ENCODE measurements around the gene INPP5D. TPM values are rescaled to one million over a fixed set of nuclear protein-coding genes. Genes with fewer than 3 reads are reported as not detected.

Gene INPP5D
- total RNA-seq, 4 donors from 2014 or later: 7.8 to 40.4 (median 26.1) TPM

DNA sequence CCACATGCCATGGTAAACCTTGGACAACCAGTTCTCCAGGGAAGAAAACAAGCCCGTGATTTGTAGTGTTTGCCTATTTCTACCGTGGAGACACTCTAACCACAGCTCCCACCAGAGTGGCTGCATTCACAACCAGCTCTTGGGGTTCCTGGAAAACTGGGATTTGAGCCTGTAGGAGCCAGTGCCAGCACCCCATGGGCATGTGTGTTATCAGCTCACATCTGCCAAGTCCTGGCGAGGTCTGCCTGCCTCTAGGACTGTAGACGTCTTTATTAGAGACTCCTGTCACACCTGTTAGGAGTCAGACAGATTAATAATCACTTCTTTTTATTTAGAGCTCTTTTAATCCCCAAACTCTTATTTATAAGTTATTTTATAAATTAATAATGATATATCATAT, 41.0 kb downstream of the INPP5D start:
- in situ Hi-C loops (cut with MboI; ENCODE audit: low pct_ligation_motif_present in 1 of 4, low pct_unique_long_range_greater_than_20kb in 1 of 4, low sequenced_read_pairs in 3 of 4) (no loop called here), intact Hi-C loops (cut with DNase I; ENCODE audit: low total_unique reads) (no loop called here)
- DNase-seq: no peak
- Histone ChIP-seq H3K4me3 (no peak overlapping the region), H3K27me3 (no peaks in the 10 kb centered on the region), H3K9me3 (no peaks in the 10 kb centered on the region), H3K36me3 (no peaks in the 10 kb centered on the region), H3K4me1 (no peaks in the 10 kb centered on the region), H3K27ac (no peak overlapping the region)
- WGBS, 2 donors (ENCODE audit: low coverage in 1 of 2): 40 to 61% methylated on average over 2 to 4 of the region's 4 CpGs
- no peak for TF ChIP-seq POLR2AphosphoS5 (IDR thresholded peaks at IDR 0.05)
- no peak for TF ChIP-seq EP300 (IDR thresholded peaks at IDR 0.05; ENCODE audit: low read depth)
- TF ChIP-seq, protein P1, sequence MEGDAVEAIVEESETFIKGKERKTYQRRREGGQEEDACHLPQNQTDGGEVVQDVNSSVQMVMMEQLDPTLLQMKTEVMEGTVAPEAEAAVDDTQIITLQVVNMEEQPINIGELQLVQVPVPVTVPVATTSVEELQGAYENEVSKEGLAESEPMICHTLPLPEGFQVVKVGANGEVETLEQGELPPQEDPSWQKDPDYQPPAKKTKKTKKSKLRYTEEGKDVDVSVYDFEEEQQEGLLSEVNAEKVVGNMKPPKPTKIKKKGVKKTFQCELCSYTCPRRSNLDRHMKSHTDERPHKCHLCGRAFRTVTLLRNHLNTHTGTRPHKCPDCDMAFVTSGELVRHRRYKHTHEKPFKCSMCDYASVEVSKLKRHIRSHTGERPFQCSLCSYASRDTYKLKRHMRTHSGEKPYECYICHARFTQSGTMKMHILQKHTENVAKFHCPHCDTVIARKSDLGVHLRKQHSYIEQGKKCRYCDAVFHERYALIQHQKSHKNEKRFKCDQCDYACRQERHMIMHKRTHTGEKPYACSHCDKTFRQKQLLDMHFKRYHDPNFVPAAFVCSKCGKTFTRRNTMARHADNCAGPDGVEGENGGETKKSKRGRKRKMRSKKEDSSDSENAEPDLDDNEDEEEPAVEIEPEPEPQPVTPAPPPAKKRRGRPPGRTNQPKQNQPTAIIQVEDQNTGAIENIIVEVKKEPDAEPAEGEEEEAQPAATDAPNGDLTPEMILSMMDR (IDR thresholded peaks at IDR 0.05): no peak
- no peak for TF ChIP-seq POLR2A (IDR thresholded peaks at IDR 0.05)

DNA sequence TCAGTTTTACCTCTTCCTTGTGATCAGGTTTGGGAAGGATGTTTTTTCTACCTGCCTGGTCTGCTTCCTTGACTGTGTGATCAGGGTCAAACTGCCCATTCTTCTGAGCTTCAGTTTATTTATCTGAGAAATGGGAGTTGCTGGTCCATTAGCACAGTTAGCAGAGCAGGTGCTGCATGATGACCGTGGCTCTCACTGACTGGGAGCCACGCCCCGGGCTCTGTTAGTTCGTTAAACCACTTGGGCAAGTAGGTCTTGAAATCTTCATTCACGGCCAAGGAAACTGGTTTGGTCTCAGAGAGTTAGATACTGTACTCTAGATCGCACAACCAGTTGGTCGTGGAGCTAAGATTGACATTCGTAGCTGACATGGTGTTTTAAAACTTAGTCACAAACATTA, 41.7 kb downstream of the INPP5D start:
- no peak overlapping the region for H3K27ac ChIP-seq
- no peaks in the 10 kb centered on the region for H3K9me3 ChIP-seq
- DNase-seq: no peak
- H3K4me1 ChIP-seq: no peaks in the 10 kb centered on the region
- no peak overlapping the region for H3K4me3 ChIP-seq
- intact Hi-C loops (cut with DNase I; ENCODE audit: low total_unique reads): loop anchor here (2.0 kb wide), 1 partner anchor 57 kb away; no protein-coding TSS in a partner anchor
- H3K36me3 ChIP-seq: no peaks in the 10 kb centered on the region
- WGBS, 2 donors (ENCODE audit: low coverage in 1 of 2): 62 to 74% methylated on average over 5 to 8 of the region's 8 CpGs
- TF ChIP-seq POLR2AphosphoS5 (IDR thresholded peaks at IDR 0.05): no peak
- in situ Hi-C loops (cut with MboI; ENCODE audit: low pct_ligation_motif_present in 1 of 4, low pct_unique_long_range_greater_than_20kb in 1 of 4, low sequenced_read_pairs in 3 of 4): no loop called here
- H3K27me3 ChIP-seq: no peaks in the 10 kb centered on the region

DNA sequence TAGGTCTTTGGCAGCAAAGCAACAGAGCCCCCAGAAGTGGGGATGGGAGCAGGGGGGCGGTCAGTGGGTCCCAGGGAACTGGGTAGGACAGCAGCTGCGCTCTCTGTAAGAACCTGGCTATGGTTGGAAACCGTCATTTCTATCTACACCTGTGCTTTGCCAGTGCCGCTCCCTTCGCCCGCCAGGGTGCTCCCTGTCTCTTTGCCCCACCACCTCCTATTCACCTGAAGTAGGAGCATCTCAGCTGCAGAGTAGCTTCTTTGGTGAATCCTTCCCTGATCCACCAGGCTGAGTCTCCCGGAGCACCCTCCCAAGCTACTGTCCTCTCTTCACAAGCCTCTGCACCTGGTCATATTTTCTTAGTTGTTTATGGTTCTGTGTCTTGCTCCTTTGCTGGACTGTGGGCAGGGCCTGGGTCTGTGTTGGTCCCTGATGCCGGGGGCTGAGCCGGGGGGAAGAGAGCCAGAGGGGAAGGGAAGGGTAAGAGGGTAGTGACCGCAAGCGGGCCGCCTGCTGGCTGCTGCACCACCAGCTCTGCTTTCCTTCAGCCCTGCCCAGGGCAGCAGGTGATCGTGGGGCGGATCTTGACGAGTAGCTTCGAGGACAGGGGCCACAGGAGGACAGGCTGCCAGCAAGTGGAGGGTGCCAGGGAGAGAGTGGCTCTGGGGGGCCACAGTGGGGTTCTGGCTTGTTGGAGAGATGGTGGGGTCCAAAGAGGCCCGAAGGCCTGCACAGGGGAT, 45.2 kb downstream of the INPP5D start:
- DNase-seq: no peak
- intact Hi-C loops (cut with DNase I; ENCODE audit: low total_unique reads) (no loop called here), in situ Hi-C loops (cut with MboI; ENCODE audit: low pct_ligation_motif_present in 1 of 4, low pct_unique_long_range_greater_than_20kb in 1 of 4, low sequenced_read_pairs in 3 of 4) (no loop called here)
- Histone ChIP-seq H3K9me3 (no peaks in the 10 kb centered on the region), H3K36me3 (no peaks in the 10 kb centered on the region), H3K4me3 (no peak overlapping the region), H3K27me3 (no peaks in the 10 kb centered on the region), H3K4me1 (no peaks in the 10 kb centered on the region), H3K27ac (no peak overlapping the region)
- WGBS, 2 donors (ENCODE audit: low coverage in 1 of 2): 93 to 100% methylated on average over 1 to 17 of the region's 17 CpGs
- TF ChIP-seq EP300 (IDR thresholded peaks at IDR 0.05; ENCODE audit: low read depth) (no peak), POLR2A (IDR thresholded peaks at IDR 0.05) (no peak), POLR2AphosphoS5 (IDR thresholded peaks at IDR 0.05) (no peak)
- TF ChIP-seq, protein P1 (IDR thresholded peaks at IDR 0.05): no peak

DNA sequence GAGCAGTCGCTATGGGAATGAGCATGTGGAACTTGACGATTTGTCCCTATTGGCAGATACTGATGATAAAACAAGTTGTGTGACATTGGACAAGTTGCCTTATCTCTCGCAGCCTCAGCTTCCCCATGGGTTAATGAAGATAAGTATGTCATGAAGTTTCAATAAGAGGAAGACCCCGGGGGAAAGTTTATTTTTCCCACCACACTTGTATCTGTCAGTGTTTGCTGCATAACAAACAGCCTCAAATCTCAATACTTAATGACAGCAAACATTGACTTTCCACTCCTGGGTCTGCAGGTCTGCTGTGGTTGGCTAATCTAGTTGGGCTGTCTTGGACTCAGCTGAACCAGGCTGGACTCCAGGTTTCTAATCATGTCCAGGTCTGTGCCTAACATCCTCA, 45.8 kb downstream of the INPP5D start:
- intact Hi-C loops (cut with DNase I; ENCODE audit: low total_unique reads) (no loop called here), in situ Hi-C loops (cut with MboI; ENCODE audit: low pct_ligation_motif_present in 1 of 4, low pct_unique_long_range_greater_than_20kb in 1 of 4, low sequenced_read_pairs in 3 of 4) (no loop called here)
- no peak for TF ChIP-seq POLR2A (IDR thresholded peaks at IDR 0.05)
- TF ChIP-seq EP300 (IDR thresholded peaks at IDR 0.05; ENCODE audit: low read depth): no peak
- no peak for TF ChIP-seq POLR2AphosphoS5 (IDR thresholded peaks at IDR 0.05)
- TF ChIP-seq, protein P1 (IDR thresholded peaks at IDR 0.05): no peak
- Histone ChIP-seq H3K9me3 (no peaks in the 10 kb centered on the region), H3K4me1 (no peaks in the 10 kb centered on the region), H3K36me3 (no peaks in the 10 kb centered on the region), H3K27ac (no peak overlapping the region), H3K27me3 (no peaks in the 10 kb centered on the region), H3K4me3 (no peak overlapping the region)
- 92% methylated on average over 4 of the region's 4 CpGs; no CpG with 5 or more reads in 1 of the 2 donors for WGBS, 2 donors (ENCODE audit: low coverage in 1 of 2)
- DNase-seq: no peak

Data from transverse colon (tissue), 4 donors.